DND-41 (cell line): ENCODE data around the gene GAS7.

Experiments used
- ATAC-seq: fragments of 200-7000 bp; cut with Tn5 transposase; 3 replicates; pipeline ENCODE4 v1.9.1; 2021; ENCODE audit warnings: low read depth; ENCODE audit not compliant: insufficient read depth
- DNase-seq: peaks from one replicate; pipeline ENCODE4 v3.0.0-alpha.2; 2020
- H2AFZ ChIP-seq: 2 replicates; pipeline ENCODE4 v1.6.0; 2012; ENCODE audit warnings: low read depth, low read length
- H3K27ac ChIP-seq: 2 replicates; pipeline ENCODE4 v1.5.1; 2012; ENCODE audit warnings: low read length, inconsistent platforms
- H3K27me3 ChIP-seq: fragments of 200-600 bp; sonication (generic); 2 replicates; pipeline ENCODE4 v1.6.0; 2012; ENCODE audit warnings: low read length, mild to moderate bottlenecking, inconsistent platforms; ENCODE audit not compliant: insufficient read depth, poor library complexity
- H3K36me3 ChIP-seq: 2 replicates; pipeline ENCODE4 v1.5.1; 2012; ENCODE audit warnings: low read length, inconsistent platforms; ENCODE audit not compliant: insufficient read depth
- H3K4me1 ChIP-seq: 2 replicates; pipeline ENCODE4 v1.5.1; 2012; ENCODE audit warnings: mild to moderate bottlenecking, low read length; ENCODE audit not compliant: insufficient read depth
- H3K4me2 ChIP-seq: 2 replicates; pipeline ENCODE4 v1.6.0; 2012; ENCODE audit warnings: mild to moderate bottlenecking, moderate library complexity, low read length, inconsistent platforms; ENCODE audit not compliant: insufficient read depth
- H3K4me3 ChIP-seq, 2 experiments: fragments of 200-600 bp in 1 of 2; shearing (Covaris generic) in 1 of 2; 2 replicates each; pipeline ENCODE4 v1.5.1; 2012 to 2016; ENCODE audit warnings: inconsistent platforms in 2 of 2, low read length in 2 of 2, mild to moderate bottlenecking in 2 of 2, low read depth in 1 of 2, moderate library complexity in 1 of 2
- H3K79me2 ChIP-seq: 2 replicates; pipeline ENCODE4 v1.6.0; 2012; ENCODE audit warnings: low read length, inconsistent platforms; ENCODE audit not compliant: insufficient read depth
- H3K9ac ChIP-seq: 2 replicates; pipeline ENCODE4 v1.6.0; 2012; ENCODE audit warnings: low read depth, mild to moderate bottlenecking, inconsistent platforms, low read length, moderate library complexity
- H3K9me3 ChIP-seq: 2 replicates; pipeline ENCODE4 v1.5.1; 2012; ENCODE audit warnings: low read length, moderate library complexity, mild to moderate bottlenecking, inconsistent platforms; ENCODE audit not compliant: insufficient read depth, severe bottlenecking
- H4K20me1 ChIP-seq: 2 replicates; pipeline ENCODE4 v1.6.0; 2012; ENCODE audit warnings: low read length; ENCODE audit not compliant: insufficient read depth
- CTCF ChIP-seq: IDR thresholded peaks from 2 replicates; pipeline ENCODE4 v1.5.1; 2012; ENCODE audit warnings: borderline replicate concordance, low read length, moderate library complexity, mild to moderate bottlenecking; ENCODE audit not compliant: poor library complexity, severe bottlenecking; ENCODE audit errors: extremely low read depth
- EZH2 ChIP-seq: IDR thresholded peaks from 3 replicates; pipeline ENCODE4 v1.6.1; 2012; ENCODE audit warnings: borderline replicate concordance, low read depth, mild to moderate bottlenecking, moderate library complexity, low read length, inconsistent platforms; ENCODE audit not compliant: severe bottlenecking

GAS7 gene

GRCh38 chr17:10172778-10173177, 25.6 kb downstream of the GAS7 start:
- Histone ChIP-seq H3K27ac (no peak overlapping the region), H3K27me3 (no peaks in the 10 kb centered on the region), H3K9me3 (no peaks in the 10 kb centered on the region), H3K36me3 (no peaks in the 10 kb centered on the region), H3K4me3 (no peak overlapping the region), H3K79me2 (peaks cover 9% of the 10 kb centered on the region; the same call in 1 of the 2 replicates), H3K4me1 (peaks cover 17% of the 10 kb centered on the region), H3K9ac (no peak overlapping the region), H4K20me1 (peaks cover 31% of the 10 kb centered on the region), H2AFZ (no peak overlapping the region), H3K4me2 (no peak overlapping the region)
- no peak for ATAC-seq
- TF ChIP-seq CTCF (no peak), EZH2 (no peak)
- DNase-seq = no peak

- Histone ChIP-seq H2AFZ (no peak overlapping the region), H3K4me3 (no peak overlapping the region), H3K9me3 (no peaks in the 10 kb centered on the region), H3K36me3 (no peaks in the 10 kb centered on the region), H3K9ac (no peak overlapping the region), H3K4me1 (peaks cover 17% of the 10 kb centered on the region), H3K79me2 (peaks cover 9% of the 10 kb centered on the region; the same call in 1 of the 2 replicates), H4K20me1 (peaks cover 26% of the 10 kb centered on the region), H3K27me3 (no peaks in the 10 kb centered on the region), H3K4me2 (no peak overlapping the region), H3K27ac (no peak overlapping the region)
- DNase-seq (no peak), ATAC-seq (peak; percentile 17; the same call in 1 of the 3 replicates)
- TF ChIP-seq EZH2 (no peak), CTCF (no peak)
Observed at GRCh38 chr17:10172241-10172741, 26.1 kb downstream of the GAS7 start.

GRCh38 chr17:10171581-10171981, 26.8 kb downstream of the GAS7 start:
- peaks cover 9% of the 10 kb centered on the region; the same call in 1 of the 2 replicates for H3K79me2 ChIP-seq
- no peak overlapping the region for H3K4me3 ChIP-seq
- H2AFZ ChIP-seq = no peak overlapping the region
- H3K9me3 ChIP-seq = no peaks in the 10 kb centered on the region
- H3K27me3 ChIP-seq = no peaks in the 10 kb centered on the region
- ATAC-seq (peak; percentile 67), DNase-seq (no peak)
- no peak overlapping the region for H3K9ac ChIP-seq
- TF ChIP-seq CTCF (no peak), EZH2 (no peak)
- no peak overlapping the region; the same call in 1 of the 2 replicates for H3K27ac ChIP-seq
- H3K4me2 ChIP-seq = no peak overlapping the region
- H4K20me1 ChIP-seq = peaks cover 24% of the 10 kb centered on the region
- H3K36me3 ChIP-seq = no peaks in the 10 kb centered on the region
- peaks cover 17% of the 10 kb centered on the region for H3K4me1 ChIP-seq

GRCh38 chr17:10171122-10171571, 27.3 kb downstream of the GAS7 start:
- Histone ChIP-seq H2AFZ (no peak overlapping the region), H3K79me2 (peaks cover 7% of the 10 kb centered on the region; the same call in 1 of the 2 replicates), H3K27me3 (no peaks in the 10 kb centered on the region), H3K4me2 (no peak overlapping the region), H4K20me1 (peaks cover 22% of the 10 kb centered on the region), H3K27ac (no peak overlapping the region), H3K36me3 (no peaks in the 10 kb centered on the region), H3K4me3 (no peak overlapping the region), H3K9me3 (no peaks in the 10 kb centered on the region), H3K4me1 (peaks cover 17% of the 10 kb centered on the region), H3K9ac (no peak overlapping the region)
- ATAC-seq (no peak), DNase-seq (no peak)
- no peak for TF ChIP-seq EZH2
- TF ChIP-seq CTCF = no peak
